Heart right ventricle (tissue), 16 donors: ENCODE data around the gene KCNT1. TPM values are rescaled to one million over a fixed set of nuclear protein-coding genes. Genes with fewer than 3 reads are reported as not detected.

Source experiments
- ATAC-seq, 8 donors: fragments of 200-7000 bp; cut with Tn5 transposase; one replicate each; pipeline ENCODE4 v1.9.1; 2020; ENCODE audit warnings: mild to moderate bottlenecking in 8 of 8, moderate library complexity in 8 of 8, moderate number of reproducible peaks in 1 of 8
- DNase-seq, 2 donors: peaks; one replicate each; pipeline ENCODE4 v3.0.0-alpha.2; 2020
- H3K27ac ChIP-seq, 10 donors: fragments of 200-600 bp; sonication (generic) in 2 of 10; one replicate each; pipeline versions ENCODE4 v1.5.0 to v1.8.0; 2020 to 2022; ENCODE audit warnings: mild to moderate bottlenecking in 3 of 10
- H3K27me3 ChIP-seq, 7 donors: fragments of 200-600 bp; one replicate each; pipeline ENCODE4 v1.8.0; 2021 to 2022; ENCODE audit warnings: mild to moderate bottlenecking in 2 of 7
- H3K36me3 ChIP-seq, 9 donors: fragments of 200-600 bp; sonication (generic) in 1 of 9; one replicate each; pipeline versions ENCODE4 v1.5.0 to v1.8.0; 2020 to 2022; ENCODE audit warnings: mild to moderate bottlenecking in 2 of 9
- H3K4me1 ChIP-seq, 9 donors: fragments of 200-600 bp; sonication (generic) in 1 of 9; one replicate each; pipeline versions ENCODE4 v1.5.0 to v1.8.0; 2020 to 2022; ENCODE audit warnings: mild to moderate bottlenecking in 4 of 9
- H3K4me3 ChIP-seq, 10 donors: fragments of 200-600 bp; sonication (generic) in 2 of 10; one replicate each; pipeline versions ENCODE4 v1.5.0 to v1.8.0; 2020 to 2022; ENCODE audit warnings: mild to moderate bottlenecking in 7 of 10, moderate library complexity in 2 of 10
- H3K9me3 ChIP-seq, 11 donors: fragments of 200-600 bp in 10 of 11; sonication (generic) in 2 of 11; one replicate each; pipeline versions ENCODE4 v1.5.0 to v1.8.0; 2013 to 2022; ENCODE audit warnings: mild to moderate bottlenecking in 2 of 11, control low read depth in 1 of 11, moderate library complexity in 1 of 11
- WGBS, 2 donors: extraction: QIAGEN DNeasy Blood & Tissue Kit; methylation state at CpG; one replicate each; pipeline ENCODE4 v1.1.7; 2013; ENCODE audit warnings: inconsistent platforms in 1 of 2; 5-methylcytosine and 5-hydroxymethylcytosine counted together
- intact Hi-C, 10 donors: fragments of 100-400 bp; cut with DNase I; formaldehyde crosslinking; loops; one replicate each; pipeline versions ENCODE4 v1.11.1 to v1.14.2; 2022
- polyA plus RNA-seq, 2 donors: library from polyadenylated mRNA; stranded (reverse); fragments of 200-250 nt; gene quantifications; one replicate each; pipeline ENCODE4 v1.2.3, GENCODE V29; 2013
- total RNA-seq, 10 donors: library from RNA; stranded (reverse); fragmentation: NEBNext Ultra II Directional in 3 of 10; extraction: Animal tissue kit (Norgen Biotek cat#: 25700) in 3 of 10; gene quantifications; one replicate each; pipeline versions ENCODE4 v1.2.1 to v1.2.4, GENCODE V29; 2021 to 2023
- TF ChIP-seq, protein P1 (sequence below), 9 donors: fragments of 200-600 bp; sonication (generic) in 2 of 9; IDR thresholded peaks; one replicate each; pipeline versions ENCODE4 v1.5.0 to v1.8.0; 2021 to 2022; ENCODE audit warnings: antibody characterized with exemption in 9 of 9, mild to moderate bottlenecking in 5 of 9, moderate library complexity in 1 of 9
- donor health status: Arrhythmogenic right ventricular cardiomyopathy.
- donor health status: ischemic (EF 13 %, LVEDD 7.1; RV severe dilation, severe dysfunction).
- donor health status: healthy with polysubstance abuse.
- donor health status: DM: no; HTN: yes; CAD: no.
- donor health status: DM: no; HTN: no; CAD: no.
- donor health status: ischemic (EF 25% LVEDD 6.9; RV normal size, moderate dysfunction).
- donor health status: ischemic (EF 25% LVEDD 5.7; RV mildly dilated, moderate dysfunction).
- donor health status: healthy.
- donor health status: DM: yes; HTN: yes; CAD: no.
- donor health status: Ischemic cardiomyopathy.
- donor health status: ischemic (EF 35%, LVEDD 5.7; RV mildly dilated, moderate dysfunction).
- donor health status: nonischemic (EF 11% LVEDD 7.7; RV severe dilation, severe dysfunction).
- donor health status: DM: yes; HTN: yes; CAD: no.
- donor health status: PGD.
- donor health status: ischemic (EF 29% LVEDD 5.4; RV normal size, mild dysfunction).
- donor health status: nonischemic (EF 23%, LVEDD 6.1; RV moderate dilation, normal function).

The KCNT1 gene
- total and polyA plus RNA-seq, 12 donors = 0.14 to 14.1 (median 4.2) TPM

DNA sequence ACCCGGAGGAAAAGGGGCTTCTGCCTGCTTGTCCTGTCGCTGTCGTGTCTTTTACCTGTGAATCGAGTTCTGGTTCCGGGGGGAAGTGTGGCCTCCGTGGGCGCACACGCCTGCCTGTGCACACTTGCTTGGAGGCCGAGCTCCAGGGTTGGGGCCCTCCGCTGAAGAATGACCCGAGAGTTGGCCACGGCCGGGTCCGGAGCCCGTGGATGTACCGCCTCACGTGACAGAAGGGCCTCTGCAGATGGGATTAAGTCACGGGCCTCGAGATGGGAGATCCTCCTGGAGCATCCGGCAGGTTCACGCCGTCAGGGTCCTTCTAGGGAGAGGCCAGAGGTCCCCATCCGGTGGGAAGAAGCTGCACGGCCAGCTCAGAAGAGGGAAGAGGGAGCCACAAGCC is 81.0 kb downstream of the KCNT1 start:
- Histone ChIP-seq H3K4me3 (no peak overlapping the region), H3K27me3 (peaks cover 0 to 5% (median 0%) of the 10 kb centered on the region in 7 donors), H3K4me1 (no peaks in the 10 kb centered on the region), H3K9me3 (no peaks in the 10 kb centered on the region), H3K36me3 (no peaks in the 10 kb centered on the region), H3K27ac (no peak overlapping the region)
- intact Hi-C loops = no loop called here
- WGBS, 2 donors = 89 to 92% methylated on average over 24 of the region's 24 CpGs
- DNase-seq (no peak), ATAC-seq (no peak)
- TF ChIP-seq, protein P1, sequence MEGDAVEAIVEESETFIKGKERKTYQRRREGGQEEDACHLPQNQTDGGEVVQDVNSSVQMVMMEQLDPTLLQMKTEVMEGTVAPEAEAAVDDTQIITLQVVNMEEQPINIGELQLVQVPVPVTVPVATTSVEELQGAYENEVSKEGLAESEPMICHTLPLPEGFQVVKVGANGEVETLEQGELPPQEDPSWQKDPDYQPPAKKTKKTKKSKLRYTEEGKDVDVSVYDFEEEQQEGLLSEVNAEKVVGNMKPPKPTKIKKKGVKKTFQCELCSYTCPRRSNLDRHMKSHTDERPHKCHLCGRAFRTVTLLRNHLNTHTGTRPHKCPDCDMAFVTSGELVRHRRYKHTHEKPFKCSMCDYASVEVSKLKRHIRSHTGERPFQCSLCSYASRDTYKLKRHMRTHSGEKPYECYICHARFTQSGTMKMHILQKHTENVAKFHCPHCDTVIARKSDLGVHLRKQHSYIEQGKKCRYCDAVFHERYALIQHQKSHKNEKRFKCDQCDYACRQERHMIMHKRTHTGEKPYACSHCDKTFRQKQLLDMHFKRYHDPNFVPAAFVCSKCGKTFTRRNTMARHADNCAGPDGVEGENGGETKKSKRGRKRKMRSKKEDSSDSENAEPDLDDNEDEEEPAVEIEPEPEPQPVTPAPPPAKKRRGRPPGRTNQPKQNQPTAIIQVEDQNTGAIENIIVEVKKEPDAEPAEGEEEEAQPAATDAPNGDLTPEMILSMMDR (IDR thresholded peaks at IDR 0.05) = no peak

DNA sequence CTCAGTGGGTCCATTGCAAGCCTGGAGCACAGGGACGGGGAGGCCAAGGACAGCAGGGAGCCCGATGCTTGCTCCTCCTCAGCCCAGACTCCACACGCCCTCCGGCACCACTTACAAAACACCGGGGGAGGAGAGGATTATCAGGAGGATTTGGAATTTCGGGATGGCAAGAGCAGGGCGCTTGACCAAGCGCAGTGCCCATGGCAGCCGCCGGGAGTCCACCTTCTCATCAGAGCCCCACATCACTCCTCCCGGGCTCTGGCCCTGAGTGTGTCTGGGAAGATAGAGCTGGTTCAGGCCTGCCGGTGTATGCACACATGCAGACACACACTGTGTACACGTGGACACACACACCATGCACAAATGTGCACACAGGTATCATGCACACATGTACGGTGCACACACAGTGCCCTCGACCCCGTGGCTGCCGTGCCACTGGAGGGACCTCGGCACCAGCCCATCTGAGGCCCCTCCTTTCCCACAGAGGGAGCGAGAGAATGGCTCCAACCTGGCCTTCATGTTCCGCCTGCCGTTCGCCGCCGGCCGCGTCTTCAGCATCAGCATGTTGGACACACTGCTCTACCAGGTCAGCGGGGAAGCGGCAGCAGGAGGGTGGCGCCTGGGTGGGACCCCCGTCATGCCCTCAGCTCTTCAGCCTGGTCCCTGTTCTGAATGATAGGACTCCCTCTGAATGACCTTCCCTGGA is 81.7 kb downstream of the KCNT1 start:
- ATAC-seq (no peak), DNase-seq (no peak)
- 85 to 87% methylated on average over 30 of the region's 30 CpGs for WGBS, 2 donors
- Histone ChIP-seq H3K27me3 (peaks cover 0 to 9% (median 0%) of the 10 kb centered on the region in 7 donors), H3K4me1 (no peaks in the 10 kb centered on the region), H3K27ac (no peak overlapping the region), H3K4me3 (no peak overlapping the region), H3K9me3 (no peaks in the 10 kb centered on the region), H3K36me3 (no peaks in the 10 kb centered on the region)
- TF ChIP-seq, protein P1 (IDR thresholded peaks at IDR 0.05) = no peak
- intact Hi-C loops = no loop called here

DNA sequence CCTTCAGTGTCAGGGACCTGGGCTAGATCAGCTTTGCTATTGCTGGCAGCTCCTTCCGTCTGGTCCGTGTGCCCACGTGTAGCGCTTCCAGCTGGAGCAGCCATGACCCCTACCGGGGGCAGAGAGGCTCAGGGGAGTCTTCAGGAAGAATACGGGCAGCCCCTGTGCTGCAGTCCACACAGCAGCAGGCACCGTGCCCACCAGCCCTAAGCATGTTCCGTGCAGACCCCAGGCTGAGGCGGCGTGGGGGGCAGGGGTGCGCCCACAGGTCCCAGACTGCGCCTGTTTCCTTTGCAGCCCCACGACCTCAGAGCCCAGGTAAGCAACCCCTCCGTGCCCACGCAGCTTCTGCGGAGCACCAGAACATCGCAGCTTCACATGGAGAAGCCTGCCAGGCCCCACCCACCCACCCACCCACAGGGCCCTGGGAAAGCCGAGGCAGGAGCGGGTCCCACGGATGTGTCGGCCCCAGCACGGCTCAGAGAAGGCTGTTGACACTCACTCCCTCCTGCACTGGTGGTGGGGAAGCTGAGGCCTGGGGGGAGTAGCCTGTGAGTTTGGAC is 83.1 kb downstream of the KCNT1 start:
- DNase-seq (no peak), ATAC-seq (no peak)
- WGBS, 2 donors = 82% methylated on average over 21 to 22 of the region's 22 CpGs
- Histone ChIP-seq H3K4me3 (no peak overlapping the region), H3K27me3 (peaks cover 0 to 13% (median 0%) of the 10 kb centered on the region in 7 donors), H3K36me3 (no peaks in the 10 kb centered on the region), H3K27ac (no peak overlapping the region), H3K4me1 (no peaks in the 10 kb centered on the region), H3K9me3 (no peaks in the 10 kb centered on the region)
- intact Hi-C loops = no loop called here
- TF ChIP-seq, protein P1 (IDR thresholded peaks at IDR 0.05) = no peak

DNA sequence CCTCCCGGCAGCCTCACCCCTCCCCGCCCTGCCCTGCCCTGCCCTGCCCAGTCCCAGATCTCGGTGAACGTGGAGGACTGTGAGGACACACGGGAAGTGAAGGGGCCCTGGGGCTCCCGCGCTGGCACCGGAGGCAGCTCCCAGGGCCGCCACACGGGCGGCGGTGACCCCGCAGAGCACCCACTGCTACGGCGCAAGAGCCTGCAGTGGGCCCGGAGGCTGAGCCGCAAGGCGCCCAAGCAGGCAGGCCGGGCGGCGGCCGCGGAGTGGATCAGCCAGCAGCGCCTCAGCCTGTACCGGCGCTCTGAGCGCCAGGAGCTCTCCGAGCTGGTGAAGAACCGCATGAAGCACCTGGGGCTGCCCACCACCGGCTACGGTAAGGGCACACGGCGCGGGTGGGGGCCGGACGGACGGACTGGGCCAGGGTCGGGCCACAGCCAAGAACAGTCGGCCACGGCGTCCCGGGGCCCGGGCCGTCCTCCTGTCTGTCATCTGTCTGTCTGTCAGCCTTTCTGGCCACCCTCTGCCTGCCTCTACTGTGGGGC is 84.2 kb downstream of the KCNT1 start:
- H3K9me3 ChIP-seq = no peaks in the 10 kb centered on the region
- DNase-seq (no peak), ATAC-seq (peak in 1 of 8 donors; percentile 16)
- WGBS, 2 donors = 86 to 91% methylated on average over 44 of the region's 44 CpGs
- intact Hi-C loops = no loop called here
- TF ChIP-seq, protein P1 (IDR thresholded peaks at IDR 0.05) = no peak
- peaks cover 0 to 24% (median 0%) of the 10 kb centered on the region in 7 donors for H3K27me3 ChIP-seq
- no peaks in the 10 kb centered on the region for H3K4me1 ChIP-seq
- no peak overlapping the region for H3K4me3 ChIP-seq
- H3K27ac ChIP-seq = no peak overlapping the region
- no peaks in the 10 kb centered on the region for H3K36me3 ChIP-seq
